AG09319 (cell line): ENCODE results near the gene PRMT1.
"Not testable (repeated sequence)": the region's sequence is repeated elsewhere in the genome, so short reads cannot be mapped to it uniquely, and the experiment has no call there.

Experiments used
- DNase-seq: peaks from one replicate; pipeline ENCODE4 v3.0.0-alpha.2; 2010; ENCODE audit warnings: low read depth; ENCODE audit errors: extremely low read depth
- TF ChIP-seq, protein P1 (sequence below): IDR thresholded peaks from 2 replicates; pipeline ENCODE4 v1.5.1; 2011; ENCODE audit warnings: low read depth, mild to moderate bottlenecking, inconsistent platforms, low read length, moderate library complexity

Gene PRMT1

DNA sequence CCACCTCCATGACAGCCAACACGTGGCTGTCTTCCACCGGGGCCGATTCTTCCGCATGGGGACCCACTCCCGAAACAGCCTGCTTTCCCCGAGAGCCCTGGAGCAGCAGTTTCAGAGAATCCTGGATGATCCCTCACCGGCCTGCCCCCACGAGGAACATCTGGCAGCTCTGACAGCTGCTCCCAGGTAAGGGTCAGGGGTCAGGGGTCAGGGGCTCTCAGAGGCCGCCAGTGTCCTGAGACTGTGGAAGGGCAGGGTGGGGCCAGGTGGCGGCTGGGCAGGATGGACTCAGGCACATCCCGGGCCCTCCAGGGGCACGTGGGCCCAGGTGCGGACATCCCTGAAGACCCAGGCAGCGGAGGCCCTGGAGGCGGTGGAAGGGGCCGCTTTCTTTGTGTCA is 28.8 kb downstream of the PRMT1 start:
- no peak for DNase-seq
- TF ChIP-seq, protein P1, sequence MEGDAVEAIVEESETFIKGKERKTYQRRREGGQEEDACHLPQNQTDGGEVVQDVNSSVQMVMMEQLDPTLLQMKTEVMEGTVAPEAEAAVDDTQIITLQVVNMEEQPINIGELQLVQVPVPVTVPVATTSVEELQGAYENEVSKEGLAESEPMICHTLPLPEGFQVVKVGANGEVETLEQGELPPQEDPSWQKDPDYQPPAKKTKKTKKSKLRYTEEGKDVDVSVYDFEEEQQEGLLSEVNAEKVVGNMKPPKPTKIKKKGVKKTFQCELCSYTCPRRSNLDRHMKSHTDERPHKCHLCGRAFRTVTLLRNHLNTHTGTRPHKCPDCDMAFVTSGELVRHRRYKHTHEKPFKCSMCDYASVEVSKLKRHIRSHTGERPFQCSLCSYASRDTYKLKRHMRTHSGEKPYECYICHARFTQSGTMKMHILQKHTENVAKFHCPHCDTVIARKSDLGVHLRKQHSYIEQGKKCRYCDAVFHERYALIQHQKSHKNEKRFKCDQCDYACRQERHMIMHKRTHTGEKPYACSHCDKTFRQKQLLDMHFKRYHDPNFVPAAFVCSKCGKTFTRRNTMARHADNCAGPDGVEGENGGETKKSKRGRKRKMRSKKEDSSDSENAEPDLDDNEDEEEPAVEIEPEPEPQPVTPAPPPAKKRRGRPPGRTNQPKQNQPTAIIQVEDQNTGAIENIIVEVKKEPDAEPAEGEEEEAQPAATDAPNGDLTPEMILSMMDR, result no peak

DNA sequence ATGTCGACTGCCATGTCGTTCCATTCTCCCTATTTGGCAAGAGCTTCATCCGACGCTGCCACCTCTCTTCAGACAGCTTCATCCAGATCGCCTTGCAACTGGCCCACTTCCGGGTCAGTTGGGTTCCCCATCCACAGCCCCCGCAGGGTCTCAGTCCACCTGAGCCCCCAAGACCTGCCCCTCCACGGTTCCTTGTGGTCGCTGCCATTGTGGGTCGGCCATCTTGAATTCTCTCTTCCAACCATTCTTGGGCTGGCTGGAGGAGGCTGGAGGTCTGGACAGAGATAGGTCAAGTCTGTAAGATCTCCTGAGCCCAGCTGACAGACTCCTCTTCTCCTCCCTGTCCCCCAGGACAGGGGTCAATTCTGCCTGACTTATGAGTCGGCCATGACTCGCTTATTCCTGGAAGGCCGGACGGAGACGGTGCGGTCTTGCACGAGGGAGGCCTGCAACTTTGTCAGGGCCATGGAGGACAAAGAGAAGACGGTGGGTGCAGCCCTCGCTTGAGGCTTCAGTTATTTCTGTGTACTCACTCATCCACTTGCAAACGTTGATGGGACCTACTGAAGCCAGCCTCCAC is 33.4 kb downstream of the PRMT1 start:
- TF ChIP-seq, protein P1, result no peak
- no peak for DNase-seq

DNA sequence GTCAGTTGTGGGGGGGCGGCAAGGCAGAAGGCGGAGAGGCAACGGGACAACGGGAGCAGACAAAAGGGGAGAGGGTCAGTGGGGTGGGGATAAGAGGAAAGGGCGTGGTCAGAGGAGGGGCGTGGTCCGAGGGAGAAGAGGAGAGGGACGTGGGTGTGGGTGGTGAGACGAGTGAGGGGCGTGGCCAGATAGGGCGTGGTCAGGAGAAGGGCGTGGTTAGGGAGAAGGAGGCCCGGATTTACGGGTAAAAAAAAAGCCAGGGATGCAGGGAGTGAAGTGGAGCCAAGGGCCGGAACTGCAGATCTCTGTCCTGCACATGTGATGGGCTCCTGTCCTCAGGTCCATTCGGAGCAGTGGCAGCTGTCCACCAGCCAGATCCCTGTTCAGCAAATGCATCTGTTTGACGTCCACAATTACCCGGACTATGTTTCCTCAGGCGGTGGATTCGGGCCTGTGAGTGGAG is 35.4 kb downstream of the PRMT1 start:
- DNase-seq, result peak; percentile 74
- TF ChIP-seq, protein P1, result no peak

DNA sequence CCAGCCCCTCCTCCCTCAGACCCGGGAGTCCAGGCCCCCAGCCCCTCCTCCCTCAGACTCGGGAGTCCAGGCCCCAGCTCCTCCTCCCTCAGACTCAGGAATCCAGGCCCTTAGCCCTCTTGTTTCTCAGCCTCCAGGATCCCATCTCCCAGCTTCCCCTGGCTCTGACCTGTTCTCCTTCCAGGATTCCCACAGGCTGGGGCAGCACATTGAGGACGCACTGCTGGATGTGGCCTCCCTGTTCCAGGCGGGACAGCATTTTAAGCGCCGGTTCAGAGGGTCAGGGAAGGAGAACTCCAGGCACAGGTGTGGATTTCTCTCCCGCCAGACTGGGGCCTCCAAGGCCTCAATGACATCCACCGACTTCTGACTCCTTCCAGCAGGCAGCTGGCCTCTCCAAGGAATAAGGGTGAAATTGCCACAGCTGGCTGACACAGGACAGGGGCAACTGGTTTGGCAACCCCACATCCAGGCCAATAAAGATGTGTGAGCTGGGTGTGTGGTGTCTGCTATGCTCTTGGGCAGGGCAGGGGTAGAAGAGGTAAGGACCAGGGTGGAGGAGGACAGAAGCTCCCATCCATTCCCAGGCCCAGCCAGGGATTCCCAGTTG is 36.3 kb downstream of the PRMT1 start:
- TF ChIP-seq, protein P1, result no peak
- no peak for DNase-seq

DNA sequence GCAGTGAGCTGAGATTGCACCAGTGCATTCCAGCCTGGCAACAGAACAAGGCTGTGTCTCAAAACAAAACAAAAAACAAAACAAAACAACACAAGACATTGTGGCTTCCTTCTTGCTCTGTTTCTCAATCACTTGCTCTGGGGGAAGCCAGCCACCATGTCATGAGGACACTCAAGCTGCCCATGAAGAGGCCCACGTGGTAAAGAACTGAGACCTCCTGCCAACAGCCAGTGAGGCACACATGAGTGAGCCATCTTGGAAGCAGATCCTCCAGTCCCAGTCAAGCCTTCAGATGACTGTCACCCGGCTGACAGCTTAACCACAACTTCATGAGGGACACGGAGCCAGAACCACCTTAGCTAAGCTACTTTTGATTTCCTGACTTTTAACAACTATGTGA is 39.1 kb downstream of the PRMT1 start:
- TF ChIP-seq, protein P1, result no peak
- DNase-seq, result no peak

DNA sequence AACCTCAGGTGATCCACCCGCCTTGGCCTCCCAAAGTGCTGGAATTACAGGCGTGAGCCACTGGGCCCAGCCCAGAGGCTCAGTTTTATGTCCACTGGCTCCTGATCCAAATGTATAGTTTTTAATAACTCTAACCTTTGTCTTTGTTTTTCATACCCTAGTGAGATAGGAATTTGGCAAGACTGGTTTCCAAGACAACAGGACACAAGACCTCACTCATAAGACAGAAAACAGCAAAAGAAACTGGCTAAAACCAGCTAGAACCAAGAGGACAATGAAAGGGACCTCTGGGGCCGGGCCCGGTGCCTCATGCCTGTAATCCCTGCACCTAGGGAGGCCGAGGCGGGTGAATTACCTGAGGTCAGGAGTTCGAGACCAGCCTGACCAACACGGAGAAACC is 41.4 kb downstream of the PRMT1 start:
- DNase-seq, result no peak
- TF ChIP-seq, protein P1, result no peak

DNA sequence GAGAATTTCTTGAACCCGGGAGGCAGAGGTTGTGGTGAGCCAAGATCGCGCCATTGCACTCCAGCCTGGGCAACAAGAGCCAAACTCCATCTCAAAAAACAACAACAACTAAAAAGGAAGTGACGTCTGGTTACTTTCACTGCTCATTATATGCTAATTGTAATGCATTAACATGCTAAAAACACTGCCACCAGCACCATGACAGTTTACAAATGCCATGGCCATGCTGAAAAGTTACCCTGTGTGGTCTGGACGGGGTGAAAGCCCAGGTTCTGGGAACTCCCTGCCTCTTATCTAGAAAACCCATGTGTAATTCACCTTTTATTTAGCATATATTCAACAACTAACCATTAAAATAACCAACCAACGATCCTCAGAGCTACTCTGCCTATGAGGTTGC is 41.9 kb downstream of the PRMT1 start:
- DNase-seq, result no peak
- TF ChIP-seq, protein P1, result no peak

DNA sequence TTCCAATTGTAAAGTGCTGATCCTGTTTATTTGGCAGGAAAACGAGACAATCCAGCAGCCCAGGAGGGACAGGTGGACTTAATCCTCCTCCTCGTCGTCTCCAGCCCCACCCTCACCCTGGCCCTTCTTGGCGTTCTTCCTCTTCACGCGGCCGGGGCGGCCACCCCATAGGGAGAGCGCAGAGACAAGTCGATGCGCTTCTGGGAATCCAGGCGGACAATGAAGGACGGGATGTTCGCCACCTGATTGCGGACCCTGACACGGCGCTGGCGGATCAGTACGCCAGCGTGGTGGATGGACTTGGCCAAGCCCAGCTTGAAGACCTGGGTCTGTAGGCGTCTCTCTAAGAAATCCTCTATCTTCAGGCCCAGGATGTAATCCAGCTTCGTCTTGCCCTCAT is 42.3 kb downstream of the PRMT1 start:
- DNase-seq, result not testable (repeated sequence)
